Fibroblast of lung (primary cell): ENCODE results near the gene JADE2.

Source experiments
- EZH2 ChIP-seq: IDR thresholded peaks from 2 replicates; pipeline ENCODE4 v1.5.1; 2012; ENCODE audit warnings: low read length, control low read depth, mild to moderate bottlenecking; ENCODE audit errors: missing control alignments
- TF ChIP-seq, protein P1 (sequence below), 2 donors: IDR thresholded peaks in 1 of 2; conservative IDR thresholded peaks in 1 of 2; 1 replicate in 1 of 2; 2 replicates in 1 of 2; pipeline ENCODE4 v1.5.1; 2011 to 2012; ENCODE audit warnings: low read length in 2 of 2, control low read depth in 1 of 2, inconsistent platforms in 1 of 2, low read depth in 1 of 2, mild to moderate bottlenecking in 1 of 2

DNA sequence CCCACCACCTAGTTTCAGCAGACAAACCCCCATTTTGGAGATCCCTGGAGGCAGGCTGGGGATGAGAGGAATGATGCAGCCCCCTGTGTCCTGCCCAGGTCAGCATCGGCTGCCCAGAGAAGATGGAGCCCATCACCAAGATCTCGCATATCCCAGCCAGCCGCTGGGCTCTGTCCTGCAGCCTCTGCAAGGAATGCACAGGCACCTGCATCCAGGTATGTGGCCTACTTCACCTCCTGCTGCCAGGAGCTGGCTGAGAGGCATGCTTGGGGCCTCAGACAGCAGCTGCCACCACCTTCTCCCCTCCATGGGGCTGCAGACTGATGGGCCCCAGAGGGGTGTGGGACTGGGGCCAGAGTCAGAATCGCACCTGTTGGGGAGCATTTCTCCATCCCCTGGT, 38.9 kb downstream of the JADE2 start:
- TF ChIP-seq EZH2: no peak
- TF ChIP-seq, protein P1, sequence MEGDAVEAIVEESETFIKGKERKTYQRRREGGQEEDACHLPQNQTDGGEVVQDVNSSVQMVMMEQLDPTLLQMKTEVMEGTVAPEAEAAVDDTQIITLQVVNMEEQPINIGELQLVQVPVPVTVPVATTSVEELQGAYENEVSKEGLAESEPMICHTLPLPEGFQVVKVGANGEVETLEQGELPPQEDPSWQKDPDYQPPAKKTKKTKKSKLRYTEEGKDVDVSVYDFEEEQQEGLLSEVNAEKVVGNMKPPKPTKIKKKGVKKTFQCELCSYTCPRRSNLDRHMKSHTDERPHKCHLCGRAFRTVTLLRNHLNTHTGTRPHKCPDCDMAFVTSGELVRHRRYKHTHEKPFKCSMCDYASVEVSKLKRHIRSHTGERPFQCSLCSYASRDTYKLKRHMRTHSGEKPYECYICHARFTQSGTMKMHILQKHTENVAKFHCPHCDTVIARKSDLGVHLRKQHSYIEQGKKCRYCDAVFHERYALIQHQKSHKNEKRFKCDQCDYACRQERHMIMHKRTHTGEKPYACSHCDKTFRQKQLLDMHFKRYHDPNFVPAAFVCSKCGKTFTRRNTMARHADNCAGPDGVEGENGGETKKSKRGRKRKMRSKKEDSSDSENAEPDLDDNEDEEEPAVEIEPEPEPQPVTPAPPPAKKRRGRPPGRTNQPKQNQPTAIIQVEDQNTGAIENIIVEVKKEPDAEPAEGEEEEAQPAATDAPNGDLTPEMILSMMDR (conservative IDR thresholded peaks at IDR 0.05 in 1 of 2, IDR thresholded peaks at IDR 0.05 in 1 of 2; ENCODE audit: low read depth in 1 of 2, low read length in 2 of 2): no peak
